IPS-NIHi7 (cell line): ENCODE results near the gene DOC2A.
"Not testable (repeated sequence)": the region's sequence is repeated elsewhere in the genome, so short reads cannot be mapped to it uniquely, and the experiment has no call there.

Source experiments
- DNase-seq: peaks from one replicate; pipeline ENCODE4 v3.0.0; 2012; ENCODE audit warnings: mixed read lengths; ENCODE audit errors: extremely low spot score

Gene DOC2A

DNA sequence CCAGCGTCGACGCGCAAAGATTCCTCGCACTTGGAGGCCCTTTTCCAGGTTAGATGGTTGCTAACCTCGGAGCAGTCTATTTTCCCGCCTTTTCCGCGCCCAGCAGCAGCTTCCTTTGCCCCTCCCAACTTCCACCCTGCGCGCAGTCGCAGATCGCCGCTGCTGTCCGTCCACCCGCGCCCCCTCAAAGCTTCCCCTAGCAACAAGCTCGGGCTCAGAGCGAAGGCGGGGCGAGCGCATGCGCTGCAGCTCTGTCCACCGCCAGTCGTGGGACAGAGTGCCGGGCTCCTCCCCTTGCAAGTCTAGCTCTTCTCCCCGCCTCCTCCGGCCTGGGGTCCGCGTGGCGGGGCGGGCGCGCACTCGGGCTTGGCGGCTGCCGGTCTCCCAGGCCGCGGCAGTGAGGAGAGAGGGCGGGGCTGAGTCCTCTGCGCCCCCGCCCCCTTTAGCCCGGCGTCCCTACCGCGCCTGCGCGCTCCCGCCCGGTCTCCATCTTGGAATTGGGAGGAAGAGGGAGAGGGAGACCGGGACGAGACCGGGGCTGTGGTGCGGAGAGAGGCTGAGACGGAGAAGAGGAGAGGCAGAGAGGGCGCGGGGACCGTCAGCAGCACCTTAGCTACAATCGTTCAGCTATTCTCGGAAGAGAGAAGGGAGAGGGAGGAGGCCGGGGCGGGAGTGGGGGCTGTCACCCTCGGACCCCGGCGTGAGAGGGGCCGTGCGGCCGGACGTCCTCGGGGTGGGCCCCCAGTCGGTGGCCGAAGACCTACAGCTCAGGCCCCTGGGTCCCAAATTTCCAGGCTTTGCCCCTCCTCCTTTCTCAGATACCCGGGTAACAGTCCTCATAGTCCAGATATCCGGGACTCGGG lies 37.2 kb downstream of the DOC2A start, which contains the start of gene TAOK2:
TSS of gene TAOK2 (plus strand) at position 485 of the 863 bp plus-strand sequence. CDS start 3,905 bp downstream, outside the sequence.
- DNase-seq = peak; percentile 100

DNA sequence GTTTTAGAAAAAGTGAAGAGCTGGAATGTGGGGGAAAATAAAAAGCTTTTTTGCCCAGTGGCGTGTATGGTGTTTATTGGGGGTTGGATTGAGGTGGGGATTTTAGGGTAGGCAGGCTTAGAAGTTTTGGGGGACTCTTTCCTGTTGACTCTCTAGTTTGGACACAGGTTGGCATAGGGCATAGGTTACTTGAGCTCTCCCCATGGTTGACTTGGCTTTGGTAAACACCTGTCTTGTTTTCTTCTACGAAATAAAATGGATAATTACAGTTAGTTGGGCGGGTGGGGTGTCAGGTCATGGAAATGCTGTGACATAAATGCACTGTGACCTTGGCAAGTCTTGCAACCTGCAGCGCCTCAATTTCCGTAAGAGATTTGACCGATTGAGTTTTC lies 37.8 kb downstream of the DOC2A start:
- DNase-seq = no peak

DNA sequence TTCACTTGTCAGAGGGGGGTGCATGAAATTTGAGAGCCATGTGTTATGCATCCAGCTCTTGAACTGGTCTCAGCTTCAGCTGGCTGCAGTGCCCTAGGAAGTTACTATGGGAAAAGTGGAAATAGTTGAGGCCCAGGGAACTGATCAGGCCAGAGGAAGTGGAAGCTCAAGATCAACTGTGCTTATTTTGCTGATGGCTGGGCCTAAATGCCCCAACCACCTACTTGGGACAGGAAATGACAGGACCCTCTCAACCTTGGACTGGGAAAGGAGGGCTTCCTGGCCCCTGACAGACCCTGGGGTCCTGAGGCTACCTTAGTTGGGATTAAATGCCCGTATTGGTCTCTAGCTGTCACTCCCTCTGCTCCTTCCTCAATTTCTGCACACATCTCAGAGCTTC lies 38.3 kb downstream of the DOC2A start:
- DNase-seq = no peak

DNA sequence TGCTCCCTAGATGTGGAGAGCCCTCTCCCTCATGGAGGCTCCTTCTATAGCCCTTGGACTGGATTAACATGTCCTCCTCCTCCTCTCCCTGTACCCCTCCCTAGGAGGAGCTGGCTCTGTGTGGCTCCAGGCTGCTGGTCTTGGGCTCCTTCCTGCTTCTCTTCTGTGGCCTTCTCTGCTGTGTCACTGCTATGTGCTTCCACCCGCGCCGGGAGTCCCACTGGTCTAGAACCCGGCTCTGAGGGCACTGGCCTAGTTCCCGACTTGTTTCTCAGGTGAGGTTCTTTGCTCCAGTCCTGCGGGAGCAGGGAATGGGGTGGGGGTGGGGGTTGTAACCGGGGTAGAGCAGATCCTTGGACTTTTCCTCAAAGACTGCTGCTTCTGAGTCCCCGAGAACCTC lies 39.5 kb downstream of the DOC2A start:
- DNase-seq = no peak

DNA sequence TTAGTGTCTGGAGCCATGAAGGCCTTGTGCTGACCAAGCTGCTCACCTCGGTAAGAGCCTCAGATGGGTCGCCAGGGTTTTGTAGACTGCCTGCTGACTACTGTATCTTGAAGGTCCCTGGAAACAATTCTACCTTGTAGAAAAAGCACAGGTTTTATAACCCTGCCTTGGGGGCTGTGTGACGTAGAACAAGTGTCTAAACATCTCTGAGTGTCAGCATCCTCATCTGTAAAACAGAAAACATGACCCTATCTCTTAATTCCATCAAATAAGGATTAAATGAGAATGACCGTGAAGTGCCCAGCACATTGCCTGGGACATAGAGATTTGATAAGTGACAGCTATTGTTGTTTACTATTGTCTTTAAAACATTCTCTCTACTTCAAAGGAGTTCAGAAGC lies 42.6 kb downstream of the DOC2A start:
- no peak for DNase-seq

DNA sequence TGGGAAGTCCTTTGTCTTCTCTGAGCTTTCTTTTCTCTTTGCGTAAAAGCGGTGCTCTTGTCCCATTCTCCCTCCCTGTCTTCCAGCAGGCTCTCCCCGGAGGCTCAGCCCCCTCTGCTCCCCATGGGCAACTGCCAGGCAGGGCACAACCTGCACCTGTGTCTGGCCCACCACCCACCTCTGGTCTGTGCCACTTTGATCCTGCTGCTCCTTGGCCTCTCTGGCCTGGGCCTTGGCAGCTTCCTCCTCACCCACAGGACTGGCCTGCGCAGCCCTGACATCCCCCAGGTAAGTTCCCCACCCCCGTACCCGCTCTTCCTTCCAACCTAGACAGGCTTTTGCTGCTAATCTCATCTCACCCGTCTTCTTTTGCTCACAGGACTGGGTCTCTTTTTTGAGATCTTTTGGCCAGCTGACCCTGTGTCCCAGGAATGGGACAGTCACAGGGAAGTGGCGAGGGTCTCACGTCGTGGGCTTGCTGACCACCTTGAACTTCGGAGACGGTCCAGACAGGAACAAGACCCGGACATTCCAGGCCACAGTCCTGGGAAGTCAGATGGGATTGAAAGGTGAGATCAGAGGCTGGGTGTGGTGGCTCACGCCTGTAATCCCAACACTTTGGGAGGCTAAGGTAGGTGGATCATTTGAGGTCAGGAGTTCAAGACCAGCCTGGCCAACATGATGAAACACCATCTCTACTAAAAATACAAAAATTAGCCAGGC lies 47.6 kb downstream of the DOC2A start:
- no peak for DNase-seq

DNA sequence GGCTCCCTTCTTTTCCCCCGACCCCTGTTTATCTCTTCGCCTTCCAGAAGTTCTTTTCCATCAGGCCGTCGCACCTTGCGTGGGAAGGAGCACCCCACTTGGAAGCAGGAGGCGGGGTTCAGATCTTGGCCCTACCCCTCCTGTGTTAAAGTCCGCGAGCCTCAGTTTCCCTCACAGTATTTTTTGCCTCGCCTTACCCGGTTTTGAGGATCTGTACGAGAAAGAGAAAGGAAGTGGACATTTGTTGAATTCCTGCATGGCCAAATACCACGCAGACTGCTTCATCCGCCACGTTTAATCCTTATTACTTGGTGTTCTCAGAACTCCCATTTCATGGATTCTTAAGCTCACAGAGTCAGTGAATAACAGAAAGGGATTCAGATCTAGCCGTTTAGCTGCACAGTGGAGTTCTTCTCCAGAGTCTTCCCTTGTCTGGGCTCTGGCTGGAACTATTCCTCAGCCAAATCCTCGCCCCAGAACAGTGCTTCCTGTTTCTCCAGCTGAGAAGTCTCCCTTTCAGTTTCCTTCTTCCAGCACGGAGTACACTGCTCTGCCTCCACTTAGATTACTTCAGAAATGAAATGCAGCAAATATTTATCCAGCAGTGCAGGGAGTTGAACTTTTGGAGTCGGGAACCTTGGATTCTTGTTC lies 48.4 kb downstream of the DOC2A start:
- DNase-seq = no peak

DNA sequence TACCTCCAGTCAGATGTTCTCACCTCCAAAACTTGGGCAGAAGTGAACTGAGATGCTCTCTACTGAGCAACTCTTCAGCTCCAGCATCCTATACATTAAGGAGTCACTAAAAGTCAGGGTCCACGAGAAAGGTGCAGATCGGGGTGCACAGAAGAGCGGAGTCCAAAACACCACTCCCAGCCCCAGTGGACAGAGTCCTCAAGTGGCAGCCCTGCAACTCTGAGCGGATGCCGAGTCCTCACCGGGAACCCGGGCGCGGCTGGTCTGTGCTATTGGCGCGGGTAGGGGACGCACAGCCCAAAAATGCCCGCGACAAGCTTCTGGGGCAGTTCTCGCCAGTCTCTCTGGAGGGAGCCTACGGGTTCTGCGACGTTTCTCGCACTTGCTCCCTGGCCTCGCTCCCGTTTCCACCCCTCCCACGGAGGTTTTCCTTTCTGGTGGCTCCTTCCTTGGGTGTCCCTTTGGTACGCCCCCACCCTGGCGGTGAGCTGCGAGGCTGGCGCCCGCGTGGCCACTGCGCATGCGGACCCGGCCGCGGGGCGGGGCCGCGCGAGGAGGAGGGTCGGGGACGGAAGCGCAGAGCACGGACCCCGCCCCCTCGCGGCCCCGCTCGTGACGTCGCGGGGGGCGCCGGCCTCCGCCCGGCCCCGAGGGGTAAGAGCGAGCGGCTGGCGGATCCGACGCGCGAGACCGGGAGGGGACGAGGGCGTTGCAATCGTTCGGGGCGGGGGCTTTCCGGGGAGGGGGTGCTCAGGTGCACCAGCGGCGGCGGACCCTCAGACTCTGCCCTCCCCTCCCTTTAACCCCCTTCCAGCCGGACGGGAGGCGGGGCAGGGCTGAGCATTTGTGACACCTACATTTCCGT lies 49.1 kb downstream of the DOC2A start, which contains the start of gene TMEM219:
TSS of gene TMEM219 (plus strand) at position 601 of the 865 bp plus-strand sequence. CDS start 1,065 bp downstream, outside the sequence.
- DNase-seq = peak; percentile 97

DNA sequence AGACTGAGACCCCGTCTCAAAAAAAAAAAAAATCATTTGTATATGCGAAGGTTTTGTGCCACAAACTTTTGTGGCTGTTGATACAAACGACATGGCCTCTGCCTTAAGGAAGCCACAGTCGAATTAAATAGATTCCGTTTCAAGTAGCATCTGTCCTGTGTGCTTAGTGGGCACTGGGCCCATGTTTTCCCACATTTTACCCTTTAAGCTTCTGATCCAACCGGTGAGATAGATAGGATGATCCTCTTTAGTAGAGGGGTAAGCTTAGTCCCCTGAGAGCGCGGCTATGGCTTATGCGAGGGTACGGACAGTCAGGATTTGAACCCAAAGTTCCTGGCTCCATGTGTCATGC lies 49.7 kb downstream of the DOC2A start:
- no peak for DNase-seq

DNA sequence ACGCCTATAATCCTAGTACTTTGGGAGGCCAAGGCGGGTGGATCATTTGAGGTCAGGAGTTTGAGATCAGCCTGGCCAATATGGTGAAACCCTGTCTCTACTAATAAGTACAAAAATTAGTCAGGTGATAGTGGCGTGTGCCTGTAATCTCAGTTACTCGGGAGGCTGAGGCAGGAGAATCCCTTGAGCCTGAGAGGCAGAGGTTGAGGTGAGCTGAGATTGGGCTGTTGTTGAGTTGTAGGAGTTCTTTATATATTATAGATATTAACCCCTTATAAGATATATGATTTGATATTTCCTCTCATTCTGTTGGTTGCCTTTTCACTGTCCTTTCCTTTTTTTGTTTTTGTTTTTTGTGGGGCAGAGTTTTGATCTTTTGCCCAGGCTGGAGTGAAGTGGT lies 51.0 kb downstream of the DOC2A start:
- not testable (repeated sequence) for DNase-seq

DNA sequence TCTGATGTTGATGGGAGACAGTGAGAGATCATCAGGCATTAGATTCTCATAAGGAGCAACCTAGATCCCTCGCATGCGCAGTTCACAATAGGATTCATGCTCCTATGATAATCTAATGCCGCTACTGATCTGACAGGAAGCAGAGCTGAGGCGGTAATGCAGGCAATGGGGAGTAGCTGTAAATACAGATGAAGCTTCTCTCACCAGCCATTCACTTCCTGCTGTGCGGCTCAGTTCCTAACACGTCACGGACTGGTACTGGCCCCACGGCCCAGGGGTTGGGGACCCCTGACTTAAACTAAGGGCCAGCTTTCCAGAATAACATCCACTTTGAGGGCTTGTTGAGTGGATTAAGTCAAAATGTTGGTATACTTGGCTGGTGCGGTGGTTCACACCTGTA lies 51.5 kb downstream of the DOC2A start:
- DNase-seq = no peak

DNA sequence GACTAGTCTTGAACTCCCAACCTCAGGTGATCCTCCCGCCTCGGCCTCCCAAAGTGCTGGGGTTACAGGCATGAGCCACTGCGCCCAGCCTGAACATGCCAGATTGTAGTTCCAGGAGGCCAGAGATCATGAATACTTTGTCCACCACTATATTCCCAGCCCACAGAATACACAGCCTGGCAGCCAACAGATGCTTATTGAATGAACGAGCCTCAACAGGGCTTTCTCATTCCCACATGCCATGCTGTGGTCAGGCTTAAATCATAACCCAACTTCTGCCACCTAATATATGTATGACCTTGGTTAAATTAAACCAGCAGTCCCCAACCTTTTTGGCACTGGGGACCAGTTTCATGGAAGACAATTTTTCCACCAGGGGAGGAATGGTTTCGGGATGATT lies 52.1 kb downstream of the DOC2A start:
- DNase-seq = no peak
